Endodermal cell (in vitro differentiated cells): ENCODE data around the gene CER1. TPM values are rescaled to one million over a fixed set of nuclear protein-coding genes. Genes with fewer than 3 reads are reported as not detected.

ENCODE experiments used
- DNase-seq: peaks from one replicate; pipeline ENCODE4 v3.0.0-alpha.2; 2017
- H3K27ac ChIP-seq: 2 replicates; pipeline ENCODE4 v1.5.1; 2013; ENCODE audit warnings: mild to moderate bottlenecking, low read depth, low read length, moderate library complexity
- H3K27me3 ChIP-seq: 2 replicates; pipeline ENCODE4 v1.6.1; 2013; ENCODE audit warnings: mild to moderate bottlenecking, low read length, moderate library complexity; ENCODE audit not compliant: insufficient read depth, control insufficient read depth, poor library complexity, severe bottlenecking
- H3K36me3 ChIP-seq: 2 replicates; pipeline ENCODE4 v1.7.0; 2013; ENCODE audit warnings: mild to moderate bottlenecking, low read length, moderate library complexity; ENCODE audit not compliant: control insufficient read depth, insufficient read depth
- H3K4me1 ChIP-seq: one replicate; pipeline ENCODE4 v1.7.0; 2013; ENCODE audit warnings: low read length; ENCODE audit not compliant: control insufficient read depth, insufficient read depth
- H3K4me3 ChIP-seq: 2 replicates; pipeline ENCODE4 v1.5.1; 2013; ENCODE audit warnings: mild to moderate bottlenecking, low read length, moderate library complexity
- H3K9ac ChIP-seq: 2 replicates; pipeline ENCODE4 v1.6.1; 2013; ENCODE audit warnings: mild to moderate bottlenecking, low read length, moderate library complexity; ENCODE audit not compliant: poor library complexity, severe bottlenecking; ENCODE audit errors: extremely low read depth
- H3K9me3 ChIP-seq: 2 replicates; pipeline ENCODE4 v1.6.1; 2013; ENCODE audit warnings: mild to moderate bottlenecking, low read length, moderate library complexity; ENCODE audit not compliant: control insufficient read depth
- H3K27ac Mint-ChIP-seq: 2 replicates; pipeline ENCODE4 v1.8.0; 2020; ENCODE audit warnings: mixed read lengths
- H3K27me3 Mint-ChIP-seq: 2 replicates; pipeline ENCODE4 v1.8.0; 2021; ENCODE audit warnings: mild to moderate bottlenecking, mixed read lengths; ENCODE audit not compliant: insufficient read depth
- H3K36me3 Mint-ChIP-seq: 2 replicates; pipeline ENCODE4 v1.8.0; 2020; ENCODE audit warnings: low read depth, mixed read lengths
- H3K4me1 Mint-ChIP-seq: 2 replicates; pipeline ENCODE4 v1.8.0; 2020; ENCODE audit warnings: mixed read lengths
- H3K4me3 Mint-ChIP-seq: 2 replicates; pipeline ENCODE4 v1.8.0; 2020; ENCODE audit warnings: mild to moderate bottlenecking, moderate library complexity, mixed read lengths
- H3K9me3 Mint-ChIP-seq: 2 replicates; pipeline ENCODE4 v1.8.0; 2020; ENCODE audit warnings: mild to moderate bottlenecking, mixed read lengths
- WGBS, 2 experiments: methylation state at CpG; one replicate each; pipeline versions ENCODE4 v1.1.5 to v1.1.7; 2013; ENCODE audit warnings: missing lambda C conversion rate in 2 of 2, mixed read lengths in 1 of 2; ENCODE audit not compliant: insufficient coverage in 1 of 2, insufficient read length in 1 of 2; 5-methylcytosine and 5-hydroxymethylcytosine counted together
- total RNA-seq, 2 donors: library from RNA; stranded (reverse); fragmentation: NEBNext Ultra II Directional in 1 of 2; extraction: Animal tissue kit (Norgen Biotek cat#: 25700) in 1 of 2; gene quantifications; 2 replicates in 1 of 2; 3 replicates in 1 of 2; pipeline ENCODE4 v1.2.1, GENCODE V29; 2021
- TF ChIP-seq, protein P1 (sequence below): fragments of 200-600 bp; sonication (generic); conservative IDR thresholded peaks from 2 replicates; pipeline ENCODE4 v1.5.0; 2021; ENCODE audit warnings: antibody characterized with exemption, mild to moderate bottlenecking

Gene CER1
- total RNA-seq, 2 donors from 2014 or later = 694 to 2,562 TPM

DNA sequence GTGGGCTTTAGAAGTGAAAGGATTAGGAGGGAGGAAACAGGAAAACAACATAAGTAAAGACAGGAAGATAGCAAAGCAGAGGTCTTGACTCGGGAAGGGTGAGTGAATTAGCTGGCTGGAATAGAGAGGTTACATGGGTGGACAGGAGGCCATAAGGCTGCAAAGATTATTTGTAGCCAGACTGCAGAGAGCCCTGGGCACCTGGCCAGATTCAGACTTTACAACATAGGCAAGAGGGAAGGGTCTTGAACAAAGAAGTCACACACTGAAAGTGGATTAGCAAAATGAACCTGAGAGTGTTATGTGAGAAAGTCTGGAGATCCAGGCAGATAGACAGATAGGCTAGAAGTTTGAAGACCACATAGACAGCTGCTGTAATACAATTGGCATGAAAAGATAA is 29.7 kb upstream of the CER1 start:
- no peak overlapping the region for H3K27ac ChIP-seq
- H3K4me3 ChIP-seq = peak overlapping the region; percentile 72
- 60 to 71% methylated on average over 1 of the region's 1 CpG for WGBS, 2 experiments
- H3K9me3 Mint-ChIP-seq = no peaks in the 10 kb centered on the region
- H3K36me3 Mint-ChIP-seq = no peaks in the 10 kb centered on the region
- peak overlapping the region; percentile 68 for H3K27ac Mint-ChIP-seq
- H3K4me1 Mint-ChIP-seq = peaks cover 72% of the 10 kb centered on the region
- H3K27me3 Mint-ChIP-seq = no peaks in the 10 kb centered on the region
- TF ChIP-seq, protein P1, sequence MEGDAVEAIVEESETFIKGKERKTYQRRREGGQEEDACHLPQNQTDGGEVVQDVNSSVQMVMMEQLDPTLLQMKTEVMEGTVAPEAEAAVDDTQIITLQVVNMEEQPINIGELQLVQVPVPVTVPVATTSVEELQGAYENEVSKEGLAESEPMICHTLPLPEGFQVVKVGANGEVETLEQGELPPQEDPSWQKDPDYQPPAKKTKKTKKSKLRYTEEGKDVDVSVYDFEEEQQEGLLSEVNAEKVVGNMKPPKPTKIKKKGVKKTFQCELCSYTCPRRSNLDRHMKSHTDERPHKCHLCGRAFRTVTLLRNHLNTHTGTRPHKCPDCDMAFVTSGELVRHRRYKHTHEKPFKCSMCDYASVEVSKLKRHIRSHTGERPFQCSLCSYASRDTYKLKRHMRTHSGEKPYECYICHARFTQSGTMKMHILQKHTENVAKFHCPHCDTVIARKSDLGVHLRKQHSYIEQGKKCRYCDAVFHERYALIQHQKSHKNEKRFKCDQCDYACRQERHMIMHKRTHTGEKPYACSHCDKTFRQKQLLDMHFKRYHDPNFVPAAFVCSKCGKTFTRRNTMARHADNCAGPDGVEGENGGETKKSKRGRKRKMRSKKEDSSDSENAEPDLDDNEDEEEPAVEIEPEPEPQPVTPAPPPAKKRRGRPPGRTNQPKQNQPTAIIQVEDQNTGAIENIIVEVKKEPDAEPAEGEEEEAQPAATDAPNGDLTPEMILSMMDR = no peak
- H3K9ac ChIP-seq = peak overlapping the region; percentile 70
- H3K9me3 ChIP-seq = no peaks in the 10 kb centered on the region
- H3K36me3 ChIP-seq = no peaks in the 10 kb centered on the region
- no peak for DNase-seq
- no peaks in the 10 kb centered on the region for H3K27me3 ChIP-seq
- peak overlapping the region; percentile 8 for H3K4me3 Mint-ChIP-seq
- peaks cover 23% of the 10 kb centered on the region for H3K4me1 ChIP-seq

DNA sequence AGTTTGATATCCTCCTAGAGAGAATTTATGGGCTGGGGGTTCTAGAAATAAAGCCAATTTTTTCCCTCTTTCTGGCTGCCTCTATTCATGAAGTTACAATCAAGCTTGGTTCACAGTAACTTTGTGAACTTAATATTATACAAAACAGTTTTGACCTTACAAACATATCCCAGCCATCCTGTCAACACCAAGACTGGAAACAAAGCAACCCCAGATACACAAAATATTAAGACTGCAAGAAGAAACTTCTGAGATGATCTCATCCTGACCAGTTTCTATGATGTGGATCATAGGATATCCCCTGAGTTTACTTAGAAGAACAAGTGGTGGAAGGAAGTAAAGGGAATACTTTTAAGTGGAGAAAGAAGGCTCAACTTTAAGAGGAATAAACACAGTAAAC is 28.3 kb upstream of the CER1 start:
- Histone ChIP-seq H3K4me1 (peaks cover 20% of the 10 kb centered on the region), H3K4me3 (no peak overlapping the region), H3K27ac (no peak overlapping the region), H3K9me3 (no peaks in the 10 kb centered on the region), H3K36me3 (no peaks in the 10 kb centered on the region), H3K9ac (no peak overlapping the region), H3K27me3 (no peaks in the 10 kb centered on the region)
- Mint-ChIP-seq H3K4me3 (no peak overlapping the region), H3K9me3 (no peaks in the 10 kb centered on the region), H3K27ac (peak overlapping the region; percentile 1), H3K27me3 (no peaks in the 10 kb centered on the region), H3K36me3 (no peaks in the 10 kb centered on the region), H3K4me1 (peaks cover 78% of the 10 kb centered on the region)
- no peak for DNase-seq
- TF ChIP-seq, protein P1 = no peak

DNA sequence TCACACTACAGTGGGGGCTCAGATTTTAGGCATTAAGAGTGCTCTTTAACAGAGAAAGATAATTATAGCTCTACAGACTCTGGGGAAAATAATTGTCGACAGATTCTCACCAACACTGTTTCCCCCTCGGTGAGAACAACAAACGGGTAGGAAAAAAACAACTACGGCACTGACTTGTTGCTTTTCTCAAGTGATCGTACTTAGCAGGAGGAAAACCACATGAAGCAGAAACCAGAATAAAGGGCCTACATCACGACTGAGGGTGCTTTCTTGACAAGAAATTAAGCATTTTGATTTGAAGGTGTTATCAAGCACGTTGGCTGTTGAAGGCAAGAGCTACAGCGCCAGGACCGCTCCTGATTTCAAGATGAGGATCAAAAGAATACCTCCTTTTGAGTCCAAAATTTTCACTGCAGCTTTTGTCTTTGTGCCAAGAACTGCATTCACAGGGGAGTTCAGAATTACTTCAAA is 27.2 kb upstream of the CER1 start:
- WGBS, 2 experiments = 44 to 51% methylated on average over 9 of the region's 9 CpGs
- no peak for DNase-seq
- no peaks in the 10 kb centered on the region for H3K9me3 ChIP-seq
- peak overlapping the region; percentile 31 for H3K4me3 ChIP-seq
- Mint-ChIP-seq H3K27ac (peak overlapping the region; percentile 90), H3K9me3 (peaks cover 2% of the 10 kb centered on the region), H3K27me3 (no peaks in the 10 kb centered on the region), H3K36me3 (peaks cover 2% of the 10 kb centered on the region), H3K4me1 (peaks cover 74% of the 10 kb centered on the region), H3K4me3 (peak overlapping the region; percentile 17)
- peaks cover 10% of the 10 kb centered on the region for H3K36me3 ChIP-seq
- TF ChIP-seq, protein P1 = no peak
- H3K9ac ChIP-seq = peak overlapping the region; percentile 8
- H3K27ac ChIP-seq = peak overlapping the region; percentile 62
- H3K4me1 ChIP-seq = peaks cover 19% of the 10 kb centered on the region
- no peaks in the 10 kb centered on the region for H3K27me3 ChIP-seq
